Kidney capillary endothelial cell (primary cell): ENCODE measurements around the gene BLID.

ENCODE experiments used
- DNase-seq: peaks from one replicate; pipeline ENCODE4 v3.0.0-alpha.2; 2018; ENCODE audit warnings: low spot score

BLID gene, protein sequence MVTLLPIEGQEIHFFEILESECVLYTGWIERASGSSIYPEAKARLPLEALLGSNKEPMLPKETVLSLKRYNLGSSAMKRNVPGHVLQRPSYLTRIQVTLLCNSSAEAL

DNA sequence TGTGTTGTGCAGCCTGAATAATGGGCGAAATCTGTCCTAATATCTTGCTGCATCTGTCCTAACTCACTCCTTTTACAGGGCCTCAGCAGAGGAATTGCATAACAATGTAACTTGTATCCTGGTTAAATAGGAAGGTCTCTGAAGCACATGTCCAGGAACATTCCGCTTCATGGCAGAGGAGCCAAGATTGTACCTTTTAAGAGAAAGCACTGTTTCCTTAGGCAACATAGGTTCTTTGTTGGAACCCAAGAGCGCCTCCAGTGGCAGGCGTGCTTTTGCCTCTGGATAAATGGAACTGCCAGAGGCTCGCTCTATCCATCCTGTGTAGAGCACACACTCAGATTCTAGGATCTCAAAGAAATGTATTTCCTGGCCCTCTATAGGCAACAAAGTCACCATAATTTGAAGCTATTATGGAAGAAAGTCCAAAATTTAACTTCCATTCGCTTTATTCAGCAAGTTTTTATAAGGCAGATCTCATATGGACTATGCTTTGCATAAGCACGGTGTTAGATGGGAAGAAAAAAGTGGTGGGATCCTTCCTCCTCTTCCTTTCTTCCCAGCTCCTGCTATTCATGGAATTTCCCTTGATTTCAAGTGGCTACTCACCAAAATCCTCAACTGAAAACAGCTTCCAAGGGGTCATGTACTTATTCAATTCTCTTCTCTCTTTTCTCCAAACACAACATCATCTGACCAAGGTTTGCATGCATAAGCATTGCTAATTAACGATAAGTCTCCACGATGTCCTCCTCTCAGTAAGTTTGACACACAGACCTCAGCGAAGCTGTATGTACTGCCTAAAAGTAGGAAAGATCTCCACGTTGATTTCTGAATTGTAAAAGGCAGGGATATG lies at the start of gene BLID:
BLID (minus strand) TSS at position 692 of the 856 bp plus-strand sequence; CDS start at position 399, 293 bp downstream.
- no peak for DNase-seq

DNA sequence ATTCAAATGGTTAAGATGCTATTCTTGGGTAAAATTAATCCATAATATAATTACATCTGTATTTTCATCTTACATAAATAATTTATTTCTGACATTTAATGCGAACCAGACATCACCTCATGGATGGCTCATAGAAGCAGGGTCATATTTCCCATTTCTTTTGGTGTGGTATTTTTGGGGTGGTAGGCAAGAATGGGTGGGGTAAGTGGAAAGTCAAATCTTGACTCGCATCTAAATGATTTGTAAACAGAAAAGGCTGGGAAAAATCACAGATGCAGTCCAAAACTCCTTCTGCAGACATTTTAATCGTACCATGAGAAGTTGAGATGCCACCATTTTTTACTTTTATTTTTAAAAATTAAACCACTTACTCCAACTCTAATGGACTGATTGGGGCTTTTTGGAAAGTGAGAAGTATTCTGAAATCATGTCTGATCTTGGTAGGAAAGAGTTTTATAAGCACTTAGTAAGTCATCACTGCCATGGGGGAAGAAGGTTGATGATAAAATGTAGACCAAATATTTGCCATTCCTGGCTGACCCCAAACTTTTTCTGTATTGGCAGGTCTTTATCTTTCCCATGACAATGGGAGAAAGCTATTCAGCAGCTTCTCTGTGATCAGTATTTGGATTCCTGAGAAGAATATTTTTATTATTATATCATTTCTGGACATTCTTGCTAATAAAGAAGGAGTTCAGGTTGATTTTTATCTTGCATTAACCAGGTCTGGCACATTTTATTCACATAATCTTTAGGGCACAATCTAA lies 47.2 kb upstream of the BLID start:
- no peak for DNase-seq

DNA sequence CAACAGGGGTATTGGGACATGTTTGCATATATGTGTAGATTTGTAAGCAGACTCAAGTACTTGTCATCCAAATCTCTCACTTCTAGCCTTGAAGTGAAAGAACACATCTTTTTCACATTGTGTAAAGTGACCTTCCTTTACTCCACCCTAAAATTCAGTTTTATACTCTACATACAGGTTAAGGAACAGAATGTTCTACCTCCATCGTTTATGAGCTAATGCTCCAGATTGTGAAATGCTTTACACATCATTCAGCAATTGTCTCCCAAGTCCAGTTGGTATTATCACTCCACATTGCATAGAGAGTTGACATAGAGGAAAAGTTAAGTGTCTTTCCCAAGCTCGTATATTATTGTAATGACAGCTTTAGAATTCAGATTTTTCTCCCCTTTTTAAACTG lies 46.1 kb upstream of the BLID start:
- DNase-seq, result no peak

DNA sequence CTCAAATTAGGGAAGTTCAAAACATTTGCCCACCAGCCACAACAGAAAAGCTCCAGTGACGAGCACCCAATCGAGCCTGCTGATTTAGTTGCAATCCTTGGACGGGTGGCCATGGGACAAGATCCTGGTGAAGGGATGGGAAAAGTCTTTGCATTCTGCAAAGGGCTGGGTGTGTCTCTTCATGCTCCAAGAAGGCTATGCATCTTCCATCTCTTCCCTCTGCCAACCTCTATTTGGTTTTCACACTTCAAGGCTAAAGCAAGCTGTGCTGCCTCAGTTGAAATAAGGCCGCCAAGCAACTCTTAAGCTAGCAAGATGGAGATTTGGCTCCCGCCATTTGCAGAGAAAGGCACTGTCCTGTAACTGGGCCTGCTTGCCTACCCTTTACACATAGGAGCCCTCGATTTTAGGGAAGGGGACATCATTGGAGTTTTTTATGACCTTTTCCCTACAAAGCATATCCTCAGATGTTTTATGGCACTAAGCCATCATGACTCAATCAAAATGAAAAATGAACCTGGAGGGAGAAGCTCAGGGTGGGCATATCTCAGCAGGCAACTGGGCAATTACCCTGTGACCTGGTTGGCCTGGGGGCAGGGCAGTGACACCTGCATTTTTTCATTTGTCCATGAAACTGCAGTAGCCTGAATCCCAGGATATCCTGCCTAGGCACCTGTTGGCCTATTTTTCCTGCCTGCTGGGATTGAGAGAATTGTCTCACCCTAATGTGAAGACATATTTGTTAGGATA lies 45.0 kb upstream of the BLID start:
- DNase-seq, result no peak

DNA sequence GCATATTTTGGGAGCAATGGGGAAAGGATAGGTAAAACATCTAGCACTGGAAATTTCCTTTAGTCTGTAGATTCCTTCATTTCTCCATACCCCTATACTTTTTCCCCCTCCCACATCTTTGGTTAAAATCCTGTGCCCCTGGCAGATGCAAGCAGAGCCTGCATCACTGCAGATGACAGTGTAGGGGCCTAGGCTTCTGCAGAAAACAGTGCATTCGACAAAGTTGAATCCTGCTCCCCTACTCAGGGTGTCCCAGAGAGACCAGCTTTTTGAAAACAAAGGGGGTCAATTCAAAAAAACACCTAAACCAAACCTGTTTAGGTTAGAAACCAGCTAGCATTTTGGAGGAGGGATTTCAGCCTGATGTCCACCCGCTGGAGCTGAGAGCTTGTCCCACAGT lies 43.8 kb upstream of the BLID start:
- no peak for DNase-seq

DNA sequence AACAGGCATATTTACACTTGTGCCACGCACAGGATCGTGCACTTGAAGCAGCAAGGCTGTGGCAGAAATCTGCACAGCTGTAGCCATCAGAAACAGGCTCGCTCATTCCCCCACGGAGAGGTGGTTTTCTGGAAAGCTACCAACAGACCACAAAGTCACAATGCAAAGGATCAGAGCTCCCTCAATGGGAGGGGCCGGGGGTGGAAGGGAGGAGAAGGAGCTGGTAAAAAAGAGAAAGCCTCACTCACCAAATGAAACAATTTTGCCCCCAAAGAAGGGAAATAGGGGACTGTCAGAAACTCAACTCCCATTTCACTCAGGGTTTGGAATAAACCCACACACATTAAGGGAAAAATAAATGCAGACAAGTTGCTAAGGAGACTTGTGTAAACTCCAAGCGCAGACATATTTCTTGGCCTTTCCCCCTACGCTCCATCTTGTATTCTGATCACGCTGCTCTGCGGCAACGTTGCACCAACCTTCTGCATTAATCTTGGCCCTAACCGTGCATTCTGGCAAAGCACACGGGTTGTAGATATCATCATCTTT lies 43.2 kb upstream of the BLID start:
- no peak for DNase-seq

DNA sequence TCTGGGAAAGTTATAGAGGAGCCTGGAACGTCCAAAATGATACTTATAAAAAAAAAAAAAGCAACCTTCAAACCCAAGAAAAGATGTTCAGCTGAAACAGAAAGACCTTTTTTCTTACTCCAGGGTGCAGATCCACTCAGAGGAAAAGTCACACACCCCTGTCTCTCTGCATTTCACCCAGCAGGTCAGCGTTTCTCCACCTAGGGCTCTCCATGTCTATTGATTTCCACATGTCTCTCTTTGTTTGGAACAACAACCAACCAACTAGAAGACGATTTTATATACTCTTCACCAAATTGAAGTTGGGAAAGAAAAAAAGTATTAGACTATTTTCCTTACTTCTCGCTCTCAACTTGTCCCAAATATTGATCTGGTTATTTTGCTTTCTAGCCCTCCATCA lies 42.2 kb upstream of the BLID start:
- no peak for DNase-seq

DNA sequence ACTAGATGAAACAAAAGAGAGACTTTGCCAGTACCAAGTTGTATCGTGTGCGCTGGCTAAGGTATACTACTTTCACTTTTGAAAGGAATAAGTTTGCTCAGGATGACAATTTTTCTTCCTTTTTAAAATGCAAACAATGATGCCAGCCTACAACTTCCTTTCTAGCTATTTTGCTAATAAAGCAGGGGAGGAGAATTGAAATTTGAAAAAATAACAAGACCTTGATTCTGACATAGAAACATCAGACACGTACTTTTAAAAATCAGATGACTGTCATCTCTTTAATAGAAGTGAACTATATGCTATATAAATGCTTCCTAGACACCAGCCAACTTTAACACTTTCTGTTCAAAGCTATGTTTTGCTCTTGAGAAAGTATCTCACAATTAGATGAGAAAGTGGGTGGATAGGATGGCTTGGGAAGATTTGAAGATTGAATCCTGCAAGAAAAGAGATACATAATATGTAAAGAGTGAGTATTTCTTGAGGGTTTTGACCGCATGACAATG lies 41.7 kb upstream of the BLID start:
- no peak for DNase-seq

DNA sequence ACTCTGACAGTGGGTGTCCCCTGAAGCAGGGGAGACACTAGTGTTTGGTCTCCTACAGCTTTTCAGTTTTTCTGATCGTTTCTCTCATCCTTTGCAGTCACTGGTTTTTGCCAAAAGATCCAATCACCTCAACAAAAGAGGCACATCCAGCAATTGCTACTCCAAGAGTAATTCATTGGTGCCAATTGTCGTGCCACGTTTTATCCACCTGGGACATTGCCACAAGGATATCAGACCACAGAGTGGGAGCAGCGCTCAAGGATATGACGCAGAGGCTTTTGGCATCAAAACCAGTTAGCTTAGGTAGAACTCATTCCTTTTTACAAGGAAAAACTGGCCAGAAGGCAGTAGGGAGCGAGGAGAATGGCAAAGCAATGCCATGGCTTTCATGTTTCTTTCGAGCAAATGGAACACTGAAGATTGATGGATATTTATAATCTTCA lies 40.9 kb upstream of the BLID start:
- no peak for DNase-seq

DNA sequence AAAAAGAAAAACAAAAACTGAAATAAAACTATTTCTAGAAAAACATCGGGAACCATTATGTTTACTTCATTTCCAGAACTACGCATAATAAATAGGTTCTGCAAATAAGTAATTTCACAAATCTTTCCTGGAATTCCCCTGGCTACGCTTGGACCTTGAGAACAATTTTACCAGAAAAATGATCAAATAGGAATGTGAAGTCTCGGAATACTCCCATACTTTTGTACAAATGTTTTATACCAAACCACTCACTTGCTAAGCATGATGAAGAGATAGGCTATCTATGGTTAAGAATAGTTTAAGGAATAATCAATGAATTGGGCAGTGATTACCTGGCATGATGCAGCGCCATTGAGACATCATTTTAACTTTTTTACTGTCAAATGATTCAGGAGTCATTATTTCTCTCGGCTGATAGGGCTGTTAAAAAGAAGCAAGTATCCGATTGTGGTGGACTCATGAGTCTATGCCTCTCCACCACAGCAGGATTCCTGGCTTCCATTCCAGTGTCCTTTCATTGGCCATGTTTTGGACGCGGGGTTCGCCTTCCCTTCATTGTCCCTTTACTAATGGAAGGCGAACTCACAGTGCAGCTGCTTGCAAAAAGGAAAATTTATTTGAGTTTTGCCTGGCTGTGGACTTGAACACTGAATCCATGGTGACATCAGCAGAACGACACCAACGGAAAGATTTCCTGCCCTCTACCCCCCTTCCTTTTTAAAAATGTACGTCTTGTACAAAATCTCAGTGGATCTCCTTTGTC lies 39.9 kb upstream of the BLID start:
- no peak for DNase-seq

DNA sequence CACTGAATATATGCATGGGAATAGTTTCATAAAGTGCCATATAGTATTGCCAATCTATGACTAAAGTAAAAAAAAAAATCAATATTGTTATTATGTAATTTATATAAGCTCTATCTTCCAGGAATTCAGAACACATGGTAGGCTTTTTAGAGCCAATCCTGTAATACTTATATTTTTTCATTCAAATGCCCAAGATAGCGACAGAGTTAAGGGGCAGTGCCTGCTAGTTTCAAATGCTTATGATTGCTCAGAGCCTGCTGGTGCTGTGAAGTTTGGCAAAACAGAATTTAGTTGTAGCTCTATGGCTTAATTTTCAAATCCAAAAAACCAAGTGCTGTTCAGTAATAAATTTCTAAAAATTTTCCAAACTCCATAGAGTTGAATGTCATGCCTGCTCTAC lies 39.0 kb upstream of the BLID start:
- DNase-seq, result no peak

DNA sequence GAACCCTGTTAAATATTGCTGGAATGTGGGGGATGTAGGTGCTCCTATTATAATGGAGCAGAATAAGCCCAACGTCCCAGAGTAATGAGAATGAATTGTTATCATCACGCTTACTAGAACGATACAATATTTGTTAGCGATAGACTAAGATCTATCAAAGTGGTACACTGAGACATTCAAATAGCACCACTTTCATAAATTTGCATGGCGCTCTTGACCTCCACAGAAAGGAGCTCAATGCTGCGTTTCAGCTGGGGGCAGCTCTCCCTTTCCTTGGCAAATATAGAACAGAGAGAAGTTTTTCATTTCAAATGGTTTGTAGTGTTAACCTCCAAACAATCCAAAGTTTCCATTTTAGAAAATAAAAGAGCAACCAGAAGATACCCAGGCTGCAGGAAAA lies 38.2 kb upstream of the BLID start:
- DNase-seq, result no peak

DNA sequence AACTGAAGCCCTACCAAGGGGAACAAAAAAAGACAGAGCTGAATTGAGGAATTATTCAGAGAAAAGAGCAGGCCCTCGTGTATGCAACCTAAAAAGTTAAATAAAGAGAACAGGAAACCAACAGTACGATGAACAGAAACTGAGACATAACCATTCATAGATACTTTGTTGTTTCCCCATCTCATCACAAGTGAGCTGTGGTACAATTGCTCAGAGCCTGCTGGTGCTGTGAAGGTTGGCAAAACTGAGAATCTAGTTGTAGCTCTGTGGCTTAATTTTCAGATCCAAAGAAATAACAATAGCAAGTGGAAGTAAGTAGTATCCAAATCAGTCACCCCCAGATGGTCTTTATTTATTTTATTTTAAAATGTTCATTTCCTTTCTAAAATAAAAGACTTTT lies 37.7 kb upstream of the BLID start:
- DNase-seq, result no peak

DNA sequence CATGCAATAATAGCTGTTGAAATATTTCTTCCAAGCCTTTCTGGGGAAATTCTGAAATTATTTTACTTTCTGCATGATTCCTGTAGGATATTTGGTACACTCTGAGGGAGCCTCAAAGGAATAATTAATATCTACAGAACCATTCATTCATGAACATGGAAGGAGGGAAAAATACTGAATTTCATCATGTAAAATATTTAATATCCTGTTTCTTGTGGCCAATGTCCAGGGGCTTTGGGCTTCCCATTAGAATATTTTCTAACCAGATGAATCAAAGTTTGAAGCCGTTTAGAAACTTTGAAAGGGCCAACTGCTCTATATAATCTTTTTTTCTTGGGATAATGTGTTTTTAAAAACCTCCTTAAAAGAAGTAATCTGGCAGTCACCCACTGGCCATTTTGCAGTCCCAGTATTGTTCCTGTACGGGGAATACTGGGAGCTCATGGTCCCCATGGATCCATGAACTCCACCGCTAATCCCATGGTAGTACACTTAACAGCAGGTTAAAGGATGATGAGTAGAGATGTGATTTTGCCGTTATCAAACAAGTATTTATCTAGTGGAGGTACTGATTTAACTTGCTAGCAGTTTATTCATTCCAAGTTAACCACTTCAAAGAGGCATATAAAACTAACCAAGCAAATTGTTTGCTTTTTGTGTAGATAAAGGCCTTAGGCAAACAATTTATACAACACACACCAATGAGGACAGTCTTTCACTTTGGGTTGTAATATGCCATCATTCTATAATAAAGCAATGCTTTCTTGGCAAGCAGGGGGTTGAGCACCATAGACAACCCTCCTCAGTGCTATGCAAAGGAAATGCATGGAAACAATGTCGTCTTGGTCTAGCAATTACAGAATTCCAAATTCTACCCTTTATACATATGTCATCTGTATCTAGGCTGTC lies 34.5 kb upstream of the BLID start:
- DNase-seq, result no peak

DNA sequence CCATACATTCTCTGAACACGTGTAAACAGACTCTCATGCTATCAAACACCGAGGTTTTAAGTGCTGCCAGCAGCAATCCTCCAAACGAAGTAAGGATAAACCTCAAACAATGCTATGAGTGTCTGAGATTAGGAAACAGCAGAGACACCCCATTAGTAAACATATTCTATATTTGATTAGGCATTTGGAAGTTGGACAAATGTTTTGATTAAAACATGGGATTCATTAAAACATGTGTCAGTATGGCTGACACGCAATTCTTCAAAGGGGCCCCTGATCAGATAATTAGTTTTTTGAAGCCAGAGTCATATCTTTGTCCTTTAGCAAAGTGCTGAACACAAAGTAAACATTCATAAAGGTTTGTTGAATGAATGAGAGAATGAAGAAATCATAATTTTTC lies 33.2 kb upstream of the BLID start:
- DNase-seq, result no peak

DNA sequence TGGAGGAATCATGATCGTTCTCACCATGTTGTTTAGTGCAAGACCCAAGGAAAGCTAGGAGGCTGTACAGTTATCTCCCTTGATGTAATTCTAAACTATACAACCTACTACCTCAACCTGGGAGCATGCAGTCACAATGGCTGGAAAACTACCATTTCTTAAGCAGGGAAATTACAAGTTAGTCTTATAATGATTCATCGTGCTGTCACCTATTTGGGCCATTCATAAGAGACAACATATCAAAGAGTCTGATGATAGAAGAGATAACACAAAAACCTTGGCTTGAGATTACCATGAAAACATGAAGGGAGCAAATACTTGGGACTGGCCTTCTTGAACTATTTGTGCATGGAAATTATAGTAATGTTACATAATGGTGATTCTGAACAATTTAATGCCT lies 30.5 kb upstream of the BLID start:
- peak; percentile 54 for DNase-seq

DNA sequence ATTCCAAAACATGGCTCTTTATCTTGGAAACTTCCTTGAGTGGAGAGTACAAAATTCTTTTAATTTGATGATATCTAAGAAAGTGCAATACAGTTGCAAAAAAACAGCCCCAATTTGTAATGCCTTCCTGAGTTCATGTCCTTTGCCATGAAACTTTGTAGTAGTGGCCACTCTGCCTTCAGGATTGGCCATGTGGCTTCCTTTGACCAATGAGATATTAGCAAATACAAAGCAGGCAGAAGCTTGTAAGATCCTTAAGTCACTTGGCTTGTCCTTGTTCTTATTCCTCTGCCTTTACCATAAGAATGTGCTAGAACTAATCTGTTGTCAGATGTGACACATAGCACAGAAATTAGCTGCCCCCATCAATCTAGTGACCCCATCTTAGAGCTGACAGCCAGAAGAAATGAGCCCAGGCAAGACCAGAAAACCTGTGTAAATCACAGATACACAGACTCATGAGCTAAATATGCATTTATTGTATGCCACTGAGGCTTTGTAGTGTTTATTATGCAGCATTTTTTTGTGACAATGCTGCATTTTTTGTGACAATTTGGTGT lies 29.8 kb upstream of the BLID start:
- no peak for DNase-seq

DNA sequence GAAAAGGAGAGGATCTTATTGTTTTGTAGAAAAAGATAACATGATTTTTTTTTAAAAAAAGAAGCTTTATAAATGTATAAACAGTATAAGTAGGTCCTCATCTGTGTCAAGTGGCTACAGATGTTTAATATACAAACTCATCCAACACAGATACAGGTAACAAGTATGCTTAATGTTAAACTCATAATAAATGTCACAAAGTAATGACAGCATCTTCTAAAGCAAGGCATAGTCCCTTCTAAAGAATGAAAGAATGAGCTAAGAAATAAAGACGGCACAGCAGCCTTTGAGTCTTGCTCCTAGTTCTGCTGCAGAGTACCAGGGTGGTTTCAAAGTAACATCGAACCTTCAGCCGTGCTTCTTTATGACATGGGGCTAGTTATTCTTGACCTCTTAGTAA lies 28.7 kb upstream of the BLID start:
- no peak for DNase-seq

DNA sequence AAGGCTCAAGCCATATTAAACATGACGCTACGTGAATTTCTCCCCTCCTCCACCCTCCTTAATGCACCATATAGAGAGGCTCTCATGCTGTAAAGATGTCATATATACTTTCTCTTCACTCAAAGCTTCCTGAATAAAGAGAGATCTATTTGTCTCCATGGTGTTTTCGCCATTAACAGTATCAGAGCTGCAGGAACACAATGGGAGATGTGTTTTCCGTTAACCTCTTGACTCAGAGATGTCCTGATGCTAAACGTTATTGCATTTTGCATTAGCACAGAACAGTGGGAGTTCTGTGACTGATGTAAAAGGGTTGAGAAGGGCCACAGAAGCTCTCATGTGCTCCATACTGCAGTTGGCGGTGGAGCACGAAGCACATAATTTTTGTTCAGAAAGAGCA lies 25.7 kb upstream of the BLID start:
- DNase-seq, result no peak

DNA sequence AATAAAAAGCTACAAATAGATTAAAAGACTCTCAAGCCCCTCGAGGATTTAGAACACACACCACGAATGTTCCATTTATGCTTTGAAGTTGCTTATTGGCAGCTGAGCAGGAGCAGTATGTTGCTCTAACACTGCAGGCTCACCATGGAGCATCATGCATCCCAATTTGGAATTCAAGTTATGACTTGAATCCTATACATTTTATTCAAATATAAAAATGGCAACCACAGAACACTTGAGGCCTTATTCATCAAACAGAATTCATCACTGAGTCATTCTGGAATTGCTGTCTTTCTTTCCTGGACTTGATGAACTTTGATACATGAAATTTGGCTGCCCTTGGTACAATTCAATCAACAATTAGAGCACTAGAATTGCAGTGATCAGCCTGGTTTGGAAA lies 24.5 kb upstream of the BLID start:
- peak; percentile 45 for DNase-seq
